GM21367 (cell line): ENCODE measurements around the gene STX3.
"Not testable (repeated sequence)": the region's sequence is repeated elsewhere in the genome, so short reads cannot be mapped to it uniquely, and the experiment has no call there.

Experiments
- ATAC-seq: cut with Tn5 transposase; IDR thresholded peaks from one replicate; pipeline ENCODE4 v1.9.1; 2021; ENCODE audit not compliant: unreplicated experiment

STX3 gene

GRCh38 chr11:59839615-59840014, 84.4 kb downstream of the STX3 start:
- no peak for ATAC-seq

DNA sequence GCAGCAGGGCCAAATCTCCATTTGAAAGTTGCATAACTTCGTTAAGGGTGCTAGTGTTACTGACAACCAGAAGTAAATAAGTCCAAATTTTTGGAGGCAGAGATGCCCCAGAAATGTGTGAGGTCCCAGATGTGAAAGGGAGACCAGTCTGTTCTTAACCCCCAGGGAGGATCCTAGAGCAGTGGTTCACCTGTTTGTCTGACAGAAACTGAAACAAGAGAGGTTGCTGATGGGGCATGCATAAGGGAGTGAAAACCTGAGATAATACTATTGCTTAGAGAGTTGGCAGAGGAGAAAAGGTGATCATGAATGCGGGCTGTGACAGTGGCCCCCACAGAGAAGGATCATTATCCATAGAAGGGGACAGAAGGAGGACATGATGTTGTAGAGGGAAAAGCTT, 86.3 kb downstream of the STX3 start:
- no peak for ATAC-seq

- no peak for ATAC-seq
Observed at GRCh38 chr11:59842316-59842715, 87.1 kb downstream of the STX3 start.

GRCh38 chr11:59845399-59845798, 90.2 kb downstream of the STX3 start, which contains the start of gene CBLIF:
CBLIF (minus strand) TSS chr11:59845499; CDS start chr11:59845453, 46 bp downstream.
- no peak for ATAC-seq

GRCh38 chr11:59846556-59846955, 91.4 kb downstream of the STX3 start:
- ATAC-seq: no peak

DNA sequence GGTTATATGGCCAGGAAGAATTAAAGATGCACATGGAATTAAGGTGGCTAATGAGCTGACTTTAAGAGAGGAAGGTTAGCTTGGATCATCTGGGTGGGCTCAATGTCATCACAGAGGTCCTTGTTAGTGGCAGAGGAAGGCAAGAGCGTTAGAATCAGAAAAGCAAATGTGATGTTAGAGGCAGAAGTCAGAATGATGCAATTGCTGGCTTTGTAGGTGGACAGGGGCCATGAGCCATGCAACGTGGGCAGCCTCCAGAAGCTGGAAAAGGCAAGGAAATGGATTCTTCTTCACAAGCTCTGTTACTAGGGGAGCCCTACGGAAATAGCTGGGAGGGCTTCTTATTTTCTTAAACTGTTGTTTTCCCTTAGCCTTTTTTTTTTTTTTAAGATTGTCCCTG, 92.5 kb downstream of the STX3 start:
- ATAC-seq: no peak

DNA sequence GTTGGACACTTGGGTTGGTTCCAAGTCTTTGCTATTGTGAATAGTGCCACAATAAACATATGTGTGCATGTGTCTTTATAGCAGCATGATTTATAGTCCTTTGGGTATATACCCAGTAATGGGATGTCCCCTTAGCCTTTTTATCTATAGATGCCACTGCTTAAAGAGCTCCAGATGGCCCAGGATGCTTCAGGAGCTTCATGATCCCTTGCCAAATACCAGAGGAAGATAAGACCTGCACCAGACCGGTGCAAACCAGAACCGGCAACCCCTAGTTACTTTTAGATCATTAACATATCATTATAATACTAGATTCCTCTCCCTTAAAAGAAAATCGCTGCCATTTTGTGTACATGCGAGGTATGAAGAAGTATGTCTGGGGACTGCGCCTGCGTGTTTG, 93.3 kb downstream of the STX3 start:
- not testable (repeated sequence) for ATAC-seq

DNA sequence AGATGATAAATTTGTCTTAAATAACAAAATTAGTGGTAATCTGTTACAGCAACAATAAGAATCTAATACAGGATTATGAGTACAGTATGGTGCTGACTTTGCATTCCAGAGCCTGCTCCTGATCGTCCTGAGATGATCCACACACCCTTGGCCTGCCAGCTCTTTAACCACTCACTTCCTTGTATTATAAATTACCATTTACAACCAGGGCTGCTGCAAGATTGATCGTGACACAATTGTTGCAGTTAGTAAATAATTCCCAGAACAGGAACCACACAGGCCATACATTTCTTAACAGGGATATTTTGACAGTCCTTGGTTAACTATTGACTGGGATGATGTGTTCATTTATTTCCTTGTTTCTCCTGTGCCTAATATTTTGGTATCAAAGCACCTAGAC, 94.0 kb downstream of the STX3 start:
- no peak for ATAC-seq

- not testable (repeated sequence) for ATAC-seq
Observed at GRCh38 chr11:59849551-59849950, 94.4 kb downstream of the STX3 start.

GRCh38 chr11:59851416-59851815, 96.2 kb downstream of the STX3 start:
- not testable (repeated sequence) for ATAC-seq

GRCh38 chr11:59854871-59855270, 99.7 kb downstream of the STX3 start:
- no peak for ATAC-seq
